Measurements from ENCODE around the gene NFYA.

The NFYA gene

DNA sequence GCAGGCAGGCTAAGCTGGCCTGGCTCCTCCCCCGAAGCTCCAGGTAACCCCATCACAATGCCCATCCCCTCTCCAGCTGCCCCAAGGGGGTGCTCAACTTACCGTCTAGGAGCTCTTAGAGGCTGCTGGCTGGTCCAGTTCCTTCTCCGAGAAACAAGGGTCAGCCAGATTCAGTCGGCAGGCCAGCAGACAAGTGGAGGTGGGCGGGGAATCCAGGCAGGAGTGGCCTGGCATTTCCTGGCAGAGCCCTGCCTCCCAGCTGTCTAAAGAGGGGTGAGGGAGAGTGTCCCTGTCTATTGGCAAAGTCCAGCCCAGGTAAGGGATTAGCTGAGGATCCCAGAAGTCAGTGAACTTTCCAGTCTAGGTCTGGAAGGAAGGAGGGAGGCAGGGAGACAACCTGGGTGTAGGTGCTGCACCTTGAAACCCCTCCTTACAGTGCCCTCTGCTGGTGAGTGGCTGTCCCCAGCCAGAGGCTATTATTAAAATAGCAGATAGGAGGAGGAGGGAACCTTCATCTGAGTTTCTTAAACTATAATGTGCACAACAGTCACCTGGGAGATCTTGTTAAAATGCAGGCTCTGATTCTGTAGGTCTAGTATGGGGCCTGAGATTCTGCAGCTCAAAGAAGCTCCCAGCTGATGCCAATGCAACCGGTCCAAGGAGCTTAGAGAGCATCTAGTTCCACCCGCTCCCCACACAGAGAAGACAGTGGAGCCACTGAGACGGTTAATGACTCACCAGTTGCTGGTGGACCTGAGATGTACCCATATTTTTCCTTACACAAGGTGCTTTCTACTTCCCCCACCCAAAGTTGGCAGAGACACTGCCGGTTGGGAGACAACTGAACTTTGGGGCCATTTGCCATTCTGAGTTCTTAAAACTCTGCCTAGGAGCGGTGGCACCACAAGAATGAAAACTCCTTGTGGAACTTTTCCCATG is 33.4 kb upstream of the NFYA start, which contains the start of gene UNC5CL:
Gene UNC5CL (minus strand): TSS at position 162 of the 939 bp plus-strand sequence. CDS start 4,147 bp downstream, outside the sequence.
- Mint-ChIP-seq H3K9me3 (no peaks in the 10 kb centered on the region), H3K36me3 (no peaks in the 10 kb centered on the region), H3K4me1 (peaks cover 13% of the 10 kb centered on the region), H3K4me3 (no peak within 1 kb of the TSS), H3K27me3 (peaks cover 4% of the 10 kb centered on the region), H3K27ac (no peak within 1 kb of the TSS)
- CTCF ChIA-PET = interaction anchor here (0.7 to 7.4 kb wide), 17 partner anchors 11 to 260 kb away, joined by 3 to 113 read pairs (median 5); no protein-coding TSS in a partner anchor
- DNase-seq = peak; percentile 81

DNA sequence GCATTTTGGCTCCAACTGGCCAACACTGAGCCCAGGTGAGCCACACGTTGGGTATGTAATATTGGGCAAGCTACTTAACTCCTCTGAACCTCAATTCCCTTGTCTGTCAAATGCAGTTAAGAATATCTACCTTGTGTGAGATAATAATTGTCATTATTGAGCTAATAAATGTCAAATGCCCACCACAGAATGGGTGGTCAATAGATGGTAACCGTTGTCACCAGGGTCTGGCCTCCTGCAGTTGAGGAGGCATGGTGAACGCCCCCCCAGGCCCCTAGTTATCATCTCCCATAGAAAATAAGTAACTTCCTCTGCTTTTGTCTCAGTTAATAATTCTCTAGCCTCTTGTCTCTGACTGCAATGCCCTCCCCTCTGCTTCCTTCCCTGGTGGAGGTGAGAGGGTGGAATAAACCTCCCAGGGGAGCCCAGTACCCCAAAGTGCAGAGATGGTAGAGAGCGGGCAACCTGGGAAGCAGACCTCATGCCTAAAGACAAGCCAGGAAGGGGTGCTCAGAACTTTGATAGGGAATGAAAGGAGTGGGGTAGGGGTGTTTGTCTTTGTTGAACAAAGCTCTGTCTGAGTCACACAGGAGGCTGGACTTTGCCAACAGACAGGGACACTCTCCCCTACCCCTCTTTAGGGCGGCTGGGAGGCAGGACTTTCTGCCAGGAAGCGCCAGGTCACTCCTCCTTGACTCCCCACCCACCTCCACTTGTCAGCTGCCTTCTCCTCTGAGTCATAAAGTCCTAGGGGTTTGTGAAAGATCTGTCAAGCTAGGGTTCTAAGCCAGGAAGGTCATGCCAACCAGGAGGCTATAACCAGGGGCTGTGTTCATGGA is 32.5 kb upstream of the NFYA start:
- peaks cover 4% of the 10 kb centered on the region for H3K27me3 Mint-ChIP-seq
- no peak overlapping the region for H3K4me3 Mint-ChIP-seq
- H3K36me3 Mint-ChIP-seq = no peaks in the 10 kb centered on the region
- CTCF ChIA-PET = interaction anchor here (0.9 to 7.4 kb wide), 14 partner anchors 10 to 146 kb away, joined by 3 to 113 read pairs (median 5); no protein-coding TSS in a partner anchor
- no peak overlapping the region for H3K27ac Mint-ChIP-seq
- H3K4me1 Mint-ChIP-seq = peaks cover 13% of the 10 kb centered on the region
- DNase-seq = no peak
- no peaks in the 10 kb centered on the region for H3K9me3 Mint-ChIP-seq

DNA sequence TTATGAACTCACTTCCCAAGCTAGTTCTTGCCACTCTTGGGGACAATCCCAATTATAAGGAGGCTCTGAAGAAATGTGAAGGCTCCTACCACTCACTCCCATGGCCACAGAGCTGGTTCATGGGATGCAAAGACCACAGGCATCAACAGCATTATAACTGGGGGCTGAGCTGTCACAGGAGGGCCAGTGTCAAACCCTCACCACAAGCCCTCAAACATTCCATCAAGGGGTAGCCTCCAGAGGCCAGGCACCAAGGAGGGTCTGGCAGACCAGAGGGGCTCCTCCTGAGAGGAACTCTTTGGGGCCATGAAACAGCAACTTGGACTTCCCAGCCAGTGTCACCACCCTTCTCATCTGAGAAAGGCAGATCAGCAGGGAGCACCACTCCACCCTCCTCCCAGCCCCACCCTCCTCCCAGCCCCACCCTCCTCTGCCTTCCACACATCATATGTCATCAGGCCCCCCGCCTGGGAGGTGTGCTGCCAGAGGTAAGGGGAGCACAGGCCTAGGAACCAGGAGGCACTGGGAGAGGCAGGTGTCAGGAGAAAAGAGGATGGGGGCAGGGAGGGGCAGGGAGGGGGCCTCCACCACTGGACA is 31.7 kb upstream of the NFYA start:
- H3K9me3 Mint-ChIP-seq = no peaks in the 10 kb centered on the region
- peaks cover 13% of the 10 kb centered on the region for H3K4me1 Mint-ChIP-seq
- no peak overlapping the region for H3K27ac Mint-ChIP-seq
- no peak for DNase-seq
- H3K36me3 Mint-ChIP-seq = no peaks in the 10 kb centered on the region
- H3K27me3 Mint-ChIP-seq = peaks cover 4% of the 10 kb centered on the region
- CTCF ChIA-PET = interaction anchor here (1.3 to 7.4 kb wide), 6 partner anchors 10 to 141 kb away, joined by 4 to 113 read pairs (median 24); no protein-coding TSS in a partner anchor
- H3K4me3 Mint-ChIP-seq = no peak overlapping the region

DNA sequence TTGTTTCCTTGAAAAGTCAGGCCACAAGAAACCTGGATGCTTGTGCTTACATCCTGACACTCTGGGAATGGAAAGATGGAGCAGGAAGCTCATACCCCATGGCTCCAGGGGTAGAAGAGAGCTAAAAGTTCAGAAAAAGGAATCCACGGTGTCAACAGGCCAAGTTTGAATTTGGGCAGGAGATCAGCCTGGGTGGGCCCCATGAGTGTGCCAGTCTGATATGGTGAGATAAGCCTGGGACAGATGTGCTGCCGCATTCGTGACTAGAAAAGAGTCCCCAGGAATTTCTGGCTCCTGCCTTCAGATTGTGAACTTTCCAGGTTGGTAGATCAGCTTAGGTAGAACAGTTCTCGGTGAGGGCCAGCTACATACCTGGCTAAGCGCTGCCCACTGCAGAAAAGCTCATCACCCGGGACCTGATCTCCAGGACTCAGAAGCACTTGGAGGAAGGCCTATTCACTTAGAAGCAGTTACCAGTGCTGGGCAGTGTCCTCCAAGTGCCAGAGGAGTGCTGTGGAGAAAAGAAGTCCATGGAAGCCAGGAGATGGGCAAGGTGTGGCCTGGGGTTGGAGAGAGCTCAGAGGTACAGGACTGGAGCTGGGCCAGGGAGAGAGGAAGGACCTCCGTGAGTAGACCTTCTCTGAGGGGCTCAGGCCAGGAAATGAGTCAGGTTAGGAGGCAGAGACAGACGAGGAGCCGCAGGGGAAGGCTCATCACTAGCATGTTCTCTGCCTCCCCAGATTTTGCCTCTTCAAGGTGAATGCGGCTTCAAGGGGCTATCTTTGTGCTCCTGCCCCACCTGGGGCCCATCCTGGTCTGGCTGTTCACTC is 30.3 kb upstream of the NFYA start, which contains the start of gene TSPO2:
Gene TSPO2 (plus strand): TSS at position 242 of the 830 bp plus-strand sequence. CDS start 519 bp downstream, at position 761.
- no peaks in the 10 kb centered on the region for H3K36me3 Mint-ChIP-seq
- peaks cover 13% of the 10 kb centered on the region for H3K4me1 Mint-ChIP-seq
- peak within 1 kb of the TSS; percentile 46 for H3K27ac Mint-ChIP-seq

DNA sequence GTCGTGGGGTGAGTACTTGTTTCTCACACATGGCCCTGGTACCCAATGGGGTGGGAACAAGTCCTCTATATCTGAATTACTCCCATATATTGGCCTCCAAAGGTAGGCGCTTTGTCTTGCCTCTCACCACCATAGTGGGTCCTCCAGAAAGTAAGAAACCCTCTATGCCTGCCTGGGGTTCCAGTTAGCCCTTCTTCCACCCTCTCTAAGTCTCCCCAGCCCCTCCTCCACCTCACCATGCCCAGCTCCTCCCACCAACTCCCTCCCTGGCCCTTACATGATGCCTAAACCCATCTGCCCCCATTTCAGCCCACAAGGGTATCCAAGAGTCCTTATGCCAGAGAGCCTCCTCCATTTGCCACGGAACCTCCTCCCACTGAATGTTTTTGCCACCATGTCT is 29.6 kb upstream of the NFYA start:
- H3K27ac Mint-ChIP-seq = no peak overlapping the region

More for the DNA sequence above, 30.3 kb upstream of the NFYA start, which contains the start of gene TSPO2:
- Mint-ChIP-seq H3K4me3 (no peak within 1 kb of the TSS), H3K9me3 (no peaks in the 10 kb centered on the region), H3K27me3 (no peaks in the 10 kb centered on the region)
- CTCF ChIA-PET = no interaction called here
- DNase-seq = no peak

DNA sequence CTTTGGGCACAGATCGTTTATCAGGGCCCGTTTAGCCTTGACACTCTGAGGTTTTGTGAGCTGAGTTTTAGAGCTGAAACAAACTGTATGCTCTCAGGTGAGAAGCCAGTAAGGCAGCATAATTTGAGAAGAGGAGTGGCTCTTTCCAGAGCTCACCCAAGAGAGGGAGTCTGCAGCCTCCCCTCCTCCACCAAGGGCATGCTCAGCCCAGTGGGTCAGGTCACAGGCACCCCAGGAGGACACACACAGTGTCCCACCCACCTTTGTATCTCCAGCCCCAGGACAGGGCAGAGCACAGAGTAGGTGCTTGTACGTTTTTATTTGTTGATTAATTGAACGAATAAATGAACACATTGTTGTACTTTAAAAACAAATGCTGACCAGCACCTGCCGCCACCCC is 27.1 kb upstream of the NFYA start:
- H3K4me3 Mint-ChIP-seq = no peak overlapping the region

More for the DNA sequence above, 29.6 kb upstream of the NFYA start:
- Mint-ChIP-seq H3K27me3 (no peaks in the 10 kb centered on the region), H3K4me1 (peaks cover 13% of the 10 kb centered on the region), H3K9me3 (no peaks in the 10 kb centered on the region), H3K4me3 (no peak overlapping the region), H3K36me3 (no peaks in the 10 kb centered on the region)
- CTCF ChIA-PET = no interaction called here
- DNase-seq = no peak

DNA sequence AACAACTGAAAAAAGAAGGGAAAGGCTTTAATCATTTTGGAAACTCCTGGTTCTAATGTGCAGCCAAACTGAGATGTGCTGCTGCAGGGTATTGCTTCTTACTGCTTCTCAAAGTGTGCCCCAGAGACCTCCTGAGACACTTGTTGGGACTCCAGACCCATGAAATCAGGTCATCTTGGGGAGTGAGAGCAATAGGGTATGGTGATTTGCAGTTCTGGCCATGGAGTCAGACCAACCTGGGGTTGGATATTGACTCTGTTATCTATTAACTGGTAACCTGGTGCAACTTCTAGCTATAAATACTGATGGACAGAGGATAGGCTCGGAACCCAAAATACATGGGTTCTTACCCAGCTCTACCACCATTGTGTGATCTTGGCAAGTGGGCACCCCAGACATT is 26.7 kb upstream of the NFYA start:
- H3K4me3 Mint-ChIP-seq = no peak overlapping the region
- DNase-seq = no peak
- H3K36me3 Mint-ChIP-seq = no peaks in the 10 kb centered on the region
- H3K27ac Mint-ChIP-seq = no peak overlapping the region
- CTCF ChIA-PET = interaction anchor here (1.0 to 3.2 kb wide), 3 partner anchors 9 to 20 kb away, joined by 4 to 12 read pairs (median 9); no protein-coding TSS in a partner anchor
- no peaks in the 10 kb centered on the region for H3K9me3 Mint-ChIP-seq
- no peaks in the 10 kb centered on the region for H3K27me3 Mint-ChIP-seq
- H3K4me1 Mint-ChIP-seq = peaks cover 4% of the 10 kb centered on the region

More for the DNA sequence above, 27.1 kb upstream of the NFYA start:
- CTCF ChIA-PET = interaction anchor here (1.0 to 3.2 kb wide), 3 partner anchors 10 to 20 kb away, joined by 4 to 12 read pairs (median 9); no protein-coding TSS in a partner anchor
- H3K9me3 Mint-ChIP-seq = no peaks in the 10 kb centered on the region
- peaks cover 6% of the 10 kb centered on the region for H3K4me1 Mint-ChIP-seq
- no peak for DNase-seq
- no peaks in the 10 kb centered on the region for H3K36me3 Mint-ChIP-seq
- no peak overlapping the region for H3K27ac Mint-ChIP-seq
- H3K27me3 Mint-ChIP-seq = no peaks in the 10 kb centered on the region

DNA sequence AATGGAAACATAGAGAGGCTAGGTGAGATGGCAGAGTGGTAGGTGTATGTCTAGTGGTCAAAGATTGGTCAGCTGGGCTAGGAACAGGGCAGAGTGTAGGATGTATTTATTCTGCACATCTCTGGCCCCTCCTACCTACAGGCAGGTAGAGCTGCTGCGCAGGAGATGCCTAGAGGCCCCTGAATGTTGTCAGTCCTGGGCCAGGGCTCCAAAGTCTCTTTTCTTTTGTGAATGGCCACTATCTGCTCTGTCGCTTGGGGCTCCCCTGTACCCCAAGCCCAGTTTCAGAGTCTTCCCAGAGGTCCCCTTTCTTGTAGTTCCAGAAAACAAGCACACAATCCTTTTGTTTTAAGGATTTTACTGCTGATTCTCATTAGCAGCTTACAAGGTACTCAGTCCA is 25.5 kb upstream of the NFYA start:
- H3K9me3 Mint-ChIP-seq = peaks cover 2% of the 10 kb centered on the region
- no peak overlapping the region for H3K4me3 Mint-ChIP-seq
- peaks cover 15% of the 10 kb centered on the region for H3K4me1 Mint-ChIP-seq
- no peak overlapping the region for H3K27ac Mint-ChIP-seq
- no peak for DNase-seq
- H3K36me3 Mint-ChIP-seq = peaks cover 6% of the 10 kb centered on the region
- no peaks in the 10 kb centered on the region for H3K27me3 Mint-ChIP-seq
- CTCF ChIA-PET = interaction anchor here (2.1 to 3.2 kb wide), 2 partner anchors 8 to 20 kb away, joined by 9 to 12 read pairs; no protein-coding TSS in a partner anchor

DNA sequence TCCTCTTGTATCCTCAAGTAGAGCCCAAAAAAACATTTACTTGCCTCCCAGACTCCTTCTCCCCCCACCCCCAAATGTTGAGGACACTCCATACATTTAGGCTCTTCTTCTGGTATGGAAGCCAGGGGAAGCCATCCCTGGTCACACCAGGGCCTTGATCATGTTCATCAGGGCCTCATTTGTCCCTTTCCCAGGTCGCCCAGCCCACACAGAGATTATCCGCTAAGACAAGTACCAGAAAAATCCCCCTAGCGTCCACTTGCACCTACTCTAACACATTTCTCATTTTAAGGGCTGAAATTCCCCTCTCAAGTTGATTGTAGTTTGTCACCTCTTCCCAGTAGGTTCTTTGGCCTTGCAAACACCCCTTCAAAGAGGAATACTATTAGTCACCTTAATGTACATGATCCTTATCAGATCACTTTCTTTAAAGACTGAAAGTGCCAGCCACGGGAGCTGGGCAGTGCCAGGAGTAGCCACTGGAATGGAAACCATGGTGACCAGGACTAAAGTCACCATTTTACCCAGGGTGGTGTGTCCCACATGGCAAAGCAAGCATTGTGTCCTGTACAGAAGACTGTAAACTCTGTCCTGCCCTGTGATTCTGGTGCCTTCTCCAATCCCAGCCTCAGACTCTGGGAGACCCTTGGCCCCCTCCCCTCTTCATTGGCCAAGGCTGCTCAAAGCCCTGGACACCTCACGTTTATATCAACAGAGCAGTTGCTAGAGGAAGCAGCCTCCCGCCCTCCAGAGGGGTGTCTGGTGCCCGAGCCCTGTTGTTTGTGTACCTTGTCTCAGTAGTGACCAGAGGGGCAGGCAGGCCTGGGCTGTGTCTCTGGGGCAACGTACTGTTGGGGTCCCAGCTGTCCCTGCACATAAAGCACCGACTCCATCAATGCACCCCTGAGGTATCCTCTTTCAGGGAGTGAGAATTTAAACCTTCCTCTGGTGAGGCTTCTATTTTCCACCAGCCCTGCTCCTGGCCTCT is 24.7 kb upstream of the NFYA start:
- Mint-ChIP-seq H3K27ac (no peak overlapping the region), H3K9me3 (peaks cover 2% of the 10 kb centered on the region), H3K4me1 (peaks cover 21% of the 10 kb centered on the region), H3K36me3 (peaks cover 8% of the 10 kb centered on the region), H3K4me3 (no peak overlapping the region), H3K27me3 (no peaks in the 10 kb centered on the region)
- CTCF ChIA-PET = interaction anchor here (1.5 to 4.6 kb wide), 3 partner anchors 7 to 21 kb away, joined by 5 to 29 read pairs (median 12); partner anchors contain the start of gene UNC5CL
- no peak for DNase-seq

DNA sequence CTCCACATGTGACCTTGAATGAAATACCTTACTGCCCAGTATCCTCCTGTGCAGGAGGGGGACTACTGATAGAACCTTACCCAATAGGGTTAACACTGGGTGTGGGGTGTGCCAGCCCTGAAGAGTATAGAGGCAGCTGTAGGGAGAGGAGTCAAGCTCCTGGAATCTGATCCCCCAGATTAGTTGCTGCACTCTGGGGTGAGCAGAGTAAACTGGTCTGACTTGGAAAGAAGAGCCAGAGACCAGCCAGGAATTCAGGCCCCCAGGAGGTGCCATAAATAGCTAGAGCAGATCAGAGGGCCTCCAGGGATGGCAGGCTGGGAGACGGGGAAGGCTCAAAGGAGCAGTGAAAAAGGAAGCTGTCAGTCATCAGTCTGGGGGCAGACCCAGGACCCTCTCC is 23.3 kb upstream of the NFYA start:
- CTCF ChIA-PET = interaction anchor here (1.0 to 4.6 kb wide), 3 partner anchors 10 to 22 kb away, joined by 3 to 29 read pairs (median 5); partner anchors contain the start of gene UNC5CL
- H3K27me3 Mint-ChIP-seq = no peaks in the 10 kb centered on the region
- H3K4me1 Mint-ChIP-seq = peaks cover 21% of the 10 kb centered on the region
- peaks cover 8% of the 10 kb centered on the region for H3K36me3 Mint-ChIP-seq
- peaks cover 2% of the 10 kb centered on the region for H3K9me3 Mint-ChIP-seq
- no peak overlapping the region for H3K4me3 Mint-ChIP-seq
- no peak overlapping the region for H3K27ac Mint-ChIP-seq
- DNase-seq = no peak

DNA sequence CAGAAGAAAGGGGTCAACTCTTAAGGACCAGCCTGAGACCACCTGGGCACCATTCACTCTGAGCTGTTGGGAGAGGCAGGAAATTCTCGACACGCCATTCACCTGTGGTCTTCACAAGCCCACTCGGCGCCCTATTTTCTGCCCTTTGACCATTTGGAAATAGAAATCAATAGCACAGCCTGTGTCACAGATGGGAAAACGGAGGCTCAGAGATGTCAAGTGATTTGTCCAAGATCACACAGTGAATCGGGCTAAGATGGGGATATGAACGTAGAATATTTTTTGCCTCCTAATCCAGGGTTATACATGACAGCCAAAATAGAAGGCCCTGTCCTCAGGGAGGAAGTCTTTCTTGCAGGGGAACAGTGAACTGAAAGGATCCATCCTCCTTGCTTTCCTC is 22.8 kb upstream of the NFYA start:
- Mint-ChIP-seq H3K36me3 (peaks cover 8% of the 10 kb centered on the region), H3K4me1 (peaks cover 21% of the 10 kb centered on the region), H3K4me3 (no peak overlapping the region), H3K9me3 (peaks cover 2% of the 10 kb centered on the region), H3K27me3 (no peaks in the 10 kb centered on the region), H3K27ac (no peak overlapping the region)
- no peak for DNase-seq
- CTCF ChIA-PET = interaction anchor here (1.0 to 4.6 kb wide), 2 partner anchors 10 to 14 kb away, joined by 3 to 29 read pairs; partner anchors contain the start of gene UNC5CL

DNA sequence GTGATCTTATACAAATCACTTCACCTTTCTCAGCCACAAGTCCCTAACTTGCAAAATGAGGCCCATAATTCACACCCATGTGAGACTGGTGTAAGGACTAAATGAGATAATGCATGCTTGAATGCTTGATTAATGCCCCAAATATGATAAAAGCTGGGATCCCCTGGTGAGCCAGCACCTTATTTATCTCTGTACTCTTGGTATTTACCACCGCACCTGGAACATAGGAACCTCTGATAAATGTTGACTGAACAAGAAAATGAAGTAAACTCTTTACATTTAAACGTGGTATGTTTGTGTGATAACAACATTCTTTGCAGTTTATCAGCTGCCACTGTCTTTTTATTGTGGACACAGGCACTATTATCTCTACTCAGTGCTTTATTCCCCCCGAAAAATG is 22.2 kb upstream of the NFYA start:
- H3K4me1 Mint-ChIP-seq = peaks cover 21% of the 10 kb centered on the region
- H3K27ac Mint-ChIP-seq = no peak overlapping the region
- CTCF ChIA-PET = interaction anchor here (1.0 to 4.6 kb wide), 2 partner anchors 11 to 14 kb away, joined by 3 to 29 read pairs; partner anchors contain the start of gene UNC5CL
- DNase-seq = no peak
- H3K9me3 Mint-ChIP-seq = peaks cover 2% of the 10 kb centered on the region
- H3K27me3 Mint-ChIP-seq = no peaks in the 10 kb centered on the region
- no peak overlapping the region for H3K4me3 Mint-ChIP-seq
- H3K36me3 Mint-ChIP-seq = peaks cover 8% of the 10 kb centered on the region

Data from activated naive CD4-positive, alpha-beta T cell treated with anti-CD3 and anti-CD28 coated beads, Interleukin-2, amount 10 ng/mL, durations not matched to agents 7 days and 5 days (primary cell).